ENCODE data around the gene CPN1. TPM values are rescaled to one million over a fixed set of nuclear protein-coding genes. Genes with fewer than 3 reads are reported as not detected.

The CPN1 gene
- total RNA-seq, 2 experiments from 2014 or later, result not detected

- H3K27ac ChIP-seq (ENCODE audit: low read depth in 1 of 2, low read length in 2 of 2), result no peak overlapping the region
- Mint-ChIP-seq H3K27ac (no peak overlapping the region), H3K4me3 (no peak overlapping the region), H3K4me1 (ENCODE audit: low read depth) (no peaks in the 10 kb centered on the region), H3K36me3 (ENCODE audit: low read depth) (no peaks in the 10 kb centered on the region), H3K9me3 (no peaks in the 10 kb centered on the region), H3K27me3 (peaks cover 21% of the 10 kb centered on the region)
- CTCF ChIA-PET, result no interaction called here
- H3K36me3 ChIP-seq (ENCODE audit: insufficient read depth, low read length), result no peaks in the 10 kb centered on the region
- H3K9me3 ChIP-seq (ENCODE audit: control insufficient read depth in 1 of 2, insufficient read depth in 1 of 2, low read length in 2 of 2), result peaks cover 0 to 3% of the 10 kb centered on the region in 2 experiments
- TF ChIP-seq CTCF (IDR thresholded peaks at IDR 0.05), result no peak
- H3K4me1 ChIP-seq (ENCODE audit: insufficient read depth, low read length), result no peaks in the 10 kb centered on the region
- POLR2A ChIA-PET, result no interaction called here
- H3K4me3 ChIP-seq (ENCODE audit: low read length), result no peak overlapping the region
- no peak for ATAC-seq (ENCODE audit: poor library complexity)
- intact Hi-C loops (cut with DNase I, micrococcal nuclease), result no loop called here
- H3K27me3 ChIP-seq (ENCODE audit: control insufficient read depth in 1 of 2, insufficient read depth in 2 of 2, low read length in 2 of 2), result peaks cover 2 to 3% of the 10 kb centered on the region in 2 experiments
- no peak for DNase-seq
These were observed 27.8 kb downstream of the CPN1 start for GRCh38 chr10:100053686-100054460.

GRCh38 chr10:100046021-100046486 lies 35.6 kb downstream of the CPN1 start:
- H3K4me1 ChIP-seq (ENCODE audit: insufficient read depth, low read length), result no peaks in the 10 kb centered on the region
- Mint-ChIP-seq H3K27me3 (peaks cover 10% of the 10 kb centered on the region), H3K4me3 (no peak overlapping the region), H3K27ac (no peak overlapping the region), H3K4me1 (ENCODE audit: low read depth) (no peaks in the 10 kb centered on the region), H3K9me3 (no peaks in the 10 kb centered on the region), H3K36me3 (ENCODE audit: low read depth) (no peaks in the 10 kb centered on the region)
- H3K27ac ChIP-seq (ENCODE audit: low read depth in 1 of 2, low read length in 2 of 2), result no peak overlapping the region
- ATAC-seq (ENCODE audit: poor library complexity) (peak; percentile 56), DNase-seq (peak; percentile 66 to 88 (median 78))
- no peaks in the 10 kb centered on the region for H3K27me3 ChIP-seq (ENCODE audit: control insufficient read depth in 1 of 2, insufficient read depth in 2 of 2, low read length in 2 of 2)
- H3K4me3 ChIP-seq (ENCODE audit: low read length), result no peak overlapping the region
- peak; percentile 83 for TF ChIP-seq CTCF (IDR thresholded peaks at IDR 0.05)
- no peaks in the 10 kb centered on the region for H3K9me3 ChIP-seq (ENCODE audit: control insufficient read depth in 1 of 2, insufficient read depth in 1 of 2, low read length in 2 of 2)
- CTCF ChIA-PET, result interaction anchor here (0.7 to 3.3 kb wide), 9 partner anchors 11 to 200 kb away, joined by 3 to 41 read pairs (median 4); partner anchors contain the start of gene DNMBP
- no peaks in the 10 kb centered on the region for H3K36me3 ChIP-seq (ENCODE audit: insufficient read depth, low read length)
- intact Hi-C loops (cut with DNase I, micrococcal nuclease), result loop anchor here in 1 of 2 experiments (1.0 to 5.0 kb wide), 2 partner anchors 200 to 1579 kb away; no protein-coding TSS in a partner anchor
- POLR2A ChIA-PET, result interaction anchor here (0.7 kb wide), 1 partner anchor 200 kb away, joined by 4 read pairs; no protein-coding TSS in a partner anchor

- intact Hi-C loops (cut with DNase I, micrococcal nuclease), result loop anchor here in 1 of 2 experiments (5.0 kb wide), 1 partner anchor 1578 kb away; no protein-coding TSS in a partner anchor
- no peaks in the 10 kb centered on the region for H3K9me3 Mint-ChIP-seq
These were observed 36.1 kb downstream of the CPN1 start for GRCh38 chr10:100045592-100045991.

More at GRCh38 chr10:100045592-100045991, 36.1 kb downstream of the CPN1 start:
- TF ChIP-seq CTCF (IDR thresholded peaks at IDR 0.05), result no peak
- Histone ChIP-seq H3K27me3 (ENCODE audit: control insufficient read depth in 1 of 2, insufficient read depth in 2 of 2, low read length in 2 of 2) (no peaks in the 10 kb centered on the region), H3K9me3 (ENCODE audit: control insufficient read depth in 1 of 2, insufficient read depth in 1 of 2, low read length in 2 of 2) (no peaks in the 10 kb centered on the region), H3K4me1 (ENCODE audit: insufficient read depth, low read length) (no peaks in the 10 kb centered on the region), H3K36me3 (ENCODE audit: insufficient read depth, low read length) (no peaks in the 10 kb centered on the region), H3K27ac (ENCODE audit: low read depth in 1 of 2, low read length in 2 of 2) (no peak overlapping the region), H3K4me3 (ENCODE audit: low read length) (no peak overlapping the region)
- ATAC-seq (ENCODE audit: poor library complexity), result no peak
- peaks cover 10% of the 10 kb centered on the region for H3K27me3 Mint-ChIP-seq
- CTCF ChIA-PET, result interaction anchor here (0.7 to 3.3 kb wide), 9 partner anchors 10 to 199 kb away, joined by 3 to 41 read pairs (median 4); partner anchors contain the start of gene DNMBP
- no peak for DNase-seq
- H3K4me3 Mint-ChIP-seq, result no peak overlapping the region
- POLR2A ChIA-PET, result interaction anchor here (0.7 kb wide), 1 partner anchor 200 kb away, joined by 4 read pairs; no protein-coding TSS in a partner anchor
- H3K4me1 Mint-ChIP-seq (ENCODE audit: low read depth), result no peaks in the 10 kb centered on the region
- no peaks in the 10 kb centered on the region for H3K36me3 Mint-ChIP-seq (ENCODE audit: low read depth)
- H3K27ac Mint-ChIP-seq, result no peak overlapping the region
